Measurements from ENCODE around the gene MYO5B. TPM values are rescaled to one million over a fixed set of nuclear protein-coding genes. Genes with fewer than 3 reads are reported as not detected.

The MYO5B gene
- total RNA-seq, 4 donors from 2014 or later = 0.05 to 0.60 (median 0.35) TPM

DNA sequence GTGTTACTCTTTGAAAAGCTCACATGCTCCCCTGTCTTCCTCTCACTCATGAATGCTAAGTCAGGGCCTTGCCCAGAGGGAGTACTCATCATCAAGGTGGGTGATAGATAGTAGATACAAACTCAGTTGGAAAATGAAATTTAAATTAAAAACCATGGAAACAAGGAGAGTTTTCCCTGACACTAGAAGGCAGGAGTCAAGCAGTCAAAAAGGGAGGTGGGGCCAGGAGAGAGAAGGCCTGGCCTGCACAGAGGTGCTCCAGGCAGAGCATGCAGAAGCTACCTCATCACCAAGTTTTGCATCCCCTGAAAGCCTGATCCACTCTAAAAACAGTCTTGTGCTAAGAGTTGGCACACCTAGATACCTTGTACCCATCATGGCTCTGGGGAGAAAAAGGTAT is 143.7 kb downstream of the MYO5B start:
- Histone ChIP-seq H3K4me1 (no peaks in the 10 kb centered on the region), H3K27me3 (no peaks in the 10 kb centered on the region), H3K4me3 (no peak overlapping the region), H3K36me3 (no peaks in the 10 kb centered on the region), H3K9me3 (no peaks in the 10 kb centered on the region), H3K27ac (no peak overlapping the region)
- intact Hi-C loops (cut with DNase I; ENCODE audit: low total_unique reads) (no loop called here), in situ Hi-C loops (cut with MboI; ENCODE audit: low sequenced_read_pairs in 4 of 4) (no loop called here)
- ATAC-seq (no peak), DNase-seq (no peak)
- no peak for TF ChIP-seq CTCF (IDR thresholded peaks at IDR 0.05 in 4 of 5, conservative IDR thresholded peaks at IDR 0.05 in 1 of 5)
- no peak for TF ChIP-seq POLR2A (IDR thresholded peaks at IDR 0.05)

GRCh38 chr18:50045126-50045525 is 149.8 kb downstream of the MYO5B start:
- TF ChIP-seq CTCF (IDR thresholded peaks at IDR 0.05 in 4 of 5, conservative IDR thresholded peaks at IDR 0.05 in 1 of 5) (no peak), POLR2A (IDR thresholded peaks at IDR 0.05) (no peak)
- H3K27ac ChIP-seq = no peak overlapping the region
- H3K4me1 ChIP-seq = no peaks in the 10 kb centered on the region
- intact Hi-C loops (cut with DNase I; ENCODE audit: low total_unique reads) (no loop called here), in situ Hi-C loops (cut with MboI; ENCODE audit: low sequenced_read_pairs in 4 of 4) (no loop called here)
- ATAC-seq = no peak
- H3K27me3 ChIP-seq = no peaks in the 10 kb centered on the region
- H3K36me3 ChIP-seq = no peaks in the 10 kb centered on the region
- no peak overlapping the region for H3K4me3 ChIP-seq
- DNase-seq = no peak
- H3K9me3 ChIP-seq = no peaks in the 10 kb centered on the region

DNA sequence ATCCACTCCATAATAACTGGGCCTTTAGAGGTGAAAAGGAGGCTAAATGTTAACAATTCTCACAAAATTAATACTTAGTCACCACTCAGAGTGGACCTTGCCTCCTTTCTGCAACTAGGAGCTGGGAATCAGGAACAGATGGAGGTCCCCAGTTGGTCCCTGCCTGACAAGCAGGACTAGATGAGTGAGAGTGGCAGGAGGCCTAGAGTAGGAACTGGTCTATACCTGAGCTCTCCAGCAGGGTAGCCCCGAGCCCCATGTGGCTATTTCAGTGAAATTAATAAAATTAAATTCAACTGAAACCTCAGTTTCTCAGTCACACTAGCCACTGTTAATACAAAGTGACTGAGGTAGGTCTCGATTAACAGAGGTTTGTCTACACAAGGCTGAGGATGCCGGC is 150.5 kb downstream of the MYO5B start:
- Histone ChIP-seq H3K4me1 (no peaks in the 10 kb centered on the region), H3K4me3 (no peak overlapping the region), H3K27me3 (no peaks in the 10 kb centered on the region), H3K36me3 (no peaks in the 10 kb centered on the region), H3K9me3 (no peaks in the 10 kb centered on the region), H3K27ac (no peak overlapping the region)
- no peak for DNase-seq
- no peak for TF ChIP-seq CTCF (IDR thresholded peaks at IDR 0.05 in 4 of 5, conservative IDR thresholded peaks at IDR 0.05 in 1 of 5)
- TF ChIP-seq POLR2A (IDR thresholded peaks at IDR 0.05) = no peak
- in situ Hi-C loops (cut with MboI; ENCODE audit: low sequenced_read_pairs in 4 of 4) = no loop called here
- intact Hi-C loops (cut with DNase I; ENCODE audit: low total_unique reads) = no loop called here
- no peak for ATAC-seq

DNA sequence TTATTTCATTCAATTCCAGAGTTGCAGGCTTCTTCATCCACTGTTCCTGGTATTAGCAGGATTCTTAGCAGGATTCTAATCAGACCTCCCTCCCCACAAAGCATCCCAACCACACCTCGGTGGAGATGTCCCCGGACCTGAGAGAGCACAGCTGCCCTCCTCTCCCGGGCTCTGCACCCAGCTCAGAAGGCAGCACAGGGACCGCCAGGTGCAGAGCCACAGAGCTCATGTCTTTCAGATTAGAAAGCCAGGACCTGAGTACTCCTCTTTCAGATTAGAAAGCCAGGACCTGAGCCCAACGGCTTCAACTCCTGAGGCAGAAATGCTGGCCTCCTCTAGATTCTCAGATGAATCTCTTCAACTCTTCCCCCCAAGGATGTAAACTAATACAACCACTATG is 152.3 kb downstream of the MYO5B start:
- ATAC-seq = no peak
- in situ Hi-C loops (cut with MboI; ENCODE audit: low sequenced_read_pairs in 4 of 4) = no loop called here
- H3K27me3 ChIP-seq = no peaks in the 10 kb centered on the region
- H3K4me3 ChIP-seq = no peak overlapping the region
- no peaks in the 10 kb centered on the region for H3K4me1 ChIP-seq
- intact Hi-C loops (cut with DNase I; ENCODE audit: low total_unique reads) = no loop called here
- no peaks in the 10 kb centered on the region for H3K36me3 ChIP-seq
- H3K27ac ChIP-seq = no peak overlapping the region
- no peaks in the 10 kb centered on the region for H3K9me3 ChIP-seq
- DNase-seq = no peak
- TF ChIP-seq CTCF (IDR thresholded peaks at IDR 0.05 in 4 of 5, conservative IDR thresholded peaks at IDR 0.05 in 1 of 5) = no peak
- TF ChIP-seq POLR2A (IDR thresholded peaks at IDR 0.05) = no peak

DNA sequence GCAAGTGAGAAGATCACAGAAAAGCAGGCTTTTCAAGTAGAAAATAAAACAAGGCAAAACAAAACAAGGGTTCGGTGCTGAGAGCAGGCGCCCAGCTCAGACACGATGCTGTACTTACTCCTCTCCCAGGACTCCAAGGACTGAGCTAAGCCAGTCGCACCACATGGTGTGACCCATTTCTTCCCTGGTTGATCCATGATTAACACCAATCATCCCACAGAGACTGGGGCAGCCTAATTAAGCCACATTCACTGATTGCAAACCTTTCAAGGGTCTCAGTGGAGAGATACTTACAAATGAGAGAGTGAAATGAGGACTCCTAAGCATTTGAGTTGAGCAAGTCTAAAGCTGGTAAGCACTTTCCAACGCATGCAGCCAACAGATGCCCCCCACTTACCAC is 155.2 kb downstream of the MYO5B start:
- DNase-seq = no peak
- TF ChIP-seq POLR2A (IDR thresholded peaks at IDR 0.05) = no peak
- no peak for TF ChIP-seq CTCF (IDR thresholded peaks at IDR 0.05 in 4 of 5, conservative IDR thresholded peaks at IDR 0.05 in 1 of 5)
- Histone ChIP-seq H3K4me3 (no peak overlapping the region), H3K4me1 (no peaks in the 10 kb centered on the region), H3K9me3 (no peaks in the 10 kb centered on the region), H3K27me3 (no peaks in the 10 kb centered on the region), H3K36me3 (no peaks in the 10 kb centered on the region), H3K27ac (no peak overlapping the region)
- in situ Hi-C loops (cut with MboI; ENCODE audit: low sequenced_read_pairs in 4 of 4) = no loop called here
- intact Hi-C loops (cut with DNase I; ENCODE audit: low total_unique reads) = no loop called here
- ATAC-seq = no peak
